Nephron progenitor cell (in vitro differentiated cells): ENCODE measurements around the gene FAM53B.

Experiments used
- DNase-seq: peaks from one replicate; pipeline ENCODE4 v3.0.0; 2021
- H3K27ac Mint-ChIP-seq: 2 replicates; pipeline ENCODE4 v1.8.0; 2021; ENCODE audit warnings: mild to moderate bottlenecking, moderate library complexity, mixed read lengths
- H3K27me3 Mint-ChIP-seq: 2 replicates; pipeline ENCODE4 v1.8.0; 2021; ENCODE audit warnings: mild to moderate bottlenecking, low read depth, mixed read lengths; ENCODE audit not compliant: poor library complexity
- H3K36me3 Mint-ChIP-seq: 2 replicates; pipeline ENCODE4 v1.8.0; 2021; ENCODE audit warnings: low read depth, mixed read lengths
- H3K4me1 Mint-ChIP-seq: 2 replicates; pipeline ENCODE4 v1.8.0; 2021; ENCODE audit warnings: mixed read lengths
- H3K4me3 Mint-ChIP-seq: 2 replicates; pipeline ENCODE4 v1.8.0; 2021; ENCODE audit warnings: mild to moderate bottlenecking, moderate library complexity, mixed read lengths
- H3K9me3 Mint-ChIP-seq: 2 replicates; pipeline ENCODE4 v1.8.0; 2021; ENCODE audit warnings: mild to moderate bottlenecking, moderate library complexity, mixed read lengths
- TF ChIP-seq, protein P1 (sequence below): fragments of 200-600 bp; sonication (generic); IDR thresholded peaks from 2 replicates; pipeline ENCODE4 v1.5.0; 2021; ENCODE audit warnings: antibody characterized with exemption

The FAM53B gene

GRCh38 chr10:124575107-124576035 is 168.8 kb downstream of the FAM53B start:
- Mint-ChIP-seq H3K9me3 (peaks cover 14% of the 10 kb centered on the region), H3K27ac (no peak overlapping the region), H3K27me3 (no peaks in the 10 kb centered on the region), H3K4me1 (no peaks in the 10 kb centered on the region), H3K36me3 (peaks cover 8% of the 10 kb centered on the region), H3K4me3 (no peak overlapping the region)
- DNase-seq: no peak
- TF ChIP-seq, protein P1, sequence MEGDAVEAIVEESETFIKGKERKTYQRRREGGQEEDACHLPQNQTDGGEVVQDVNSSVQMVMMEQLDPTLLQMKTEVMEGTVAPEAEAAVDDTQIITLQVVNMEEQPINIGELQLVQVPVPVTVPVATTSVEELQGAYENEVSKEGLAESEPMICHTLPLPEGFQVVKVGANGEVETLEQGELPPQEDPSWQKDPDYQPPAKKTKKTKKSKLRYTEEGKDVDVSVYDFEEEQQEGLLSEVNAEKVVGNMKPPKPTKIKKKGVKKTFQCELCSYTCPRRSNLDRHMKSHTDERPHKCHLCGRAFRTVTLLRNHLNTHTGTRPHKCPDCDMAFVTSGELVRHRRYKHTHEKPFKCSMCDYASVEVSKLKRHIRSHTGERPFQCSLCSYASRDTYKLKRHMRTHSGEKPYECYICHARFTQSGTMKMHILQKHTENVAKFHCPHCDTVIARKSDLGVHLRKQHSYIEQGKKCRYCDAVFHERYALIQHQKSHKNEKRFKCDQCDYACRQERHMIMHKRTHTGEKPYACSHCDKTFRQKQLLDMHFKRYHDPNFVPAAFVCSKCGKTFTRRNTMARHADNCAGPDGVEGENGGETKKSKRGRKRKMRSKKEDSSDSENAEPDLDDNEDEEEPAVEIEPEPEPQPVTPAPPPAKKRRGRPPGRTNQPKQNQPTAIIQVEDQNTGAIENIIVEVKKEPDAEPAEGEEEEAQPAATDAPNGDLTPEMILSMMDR: no peak

GRCh38 chr10:124574456-124575070 is 169.6 kb downstream of the FAM53B start:
- H3K4me1 Mint-ChIP-seq: peaks cover 4% of the 10 kb centered on the region
- no peak for DNase-seq
- H3K27ac Mint-ChIP-seq: no peak overlapping the region
- peaks cover 8% of the 10 kb centered on the region for H3K36me3 Mint-ChIP-seq
- TF ChIP-seq, protein P1: no peak
- no peaks in the 10 kb centered on the region for H3K27me3 Mint-ChIP-seq
- H3K9me3 Mint-ChIP-seq: peaks cover 10% of the 10 kb centered on the region
- no peak overlapping the region for H3K4me3 Mint-ChIP-seq

- Mint-ChIP-seq H3K36me3 (peaks cover 8% of the 10 kb centered on the region), H3K9me3 (peaks cover 10% of the 10 kb centered on the region), H3K4me1 (peaks cover 11% of the 10 kb centered on the region), H3K4me3 (no peak overlapping the region), H3K27ac (no peak overlapping the region), H3K27me3 (no peaks in the 10 kb centered on the region)
- no peak for DNase-seq
- TF ChIP-seq, protein P1: no peak
These were observed 170.3 kb downstream of the FAM53B start for GRCh38 chr10:124573726-124574455.

- Mint-ChIP-seq H3K27me3 (no peaks in the 10 kb centered on the region), H3K36me3 (peaks cover 8% of the 10 kb centered on the region), H3K4me3 (no peak overlapping the region), H3K27ac (no peak overlapping the region), H3K9me3 (peaks cover 10% of the 10 kb centered on the region), H3K4me1 (peaks cover 12% of the 10 kb centered on the region)
- TF ChIP-seq, protein P1: no peak
- no peak for DNase-seq
These were observed 171.4 kb downstream of the FAM53B start for GRCh38 chr10:124572751-124573150.

DNA sequence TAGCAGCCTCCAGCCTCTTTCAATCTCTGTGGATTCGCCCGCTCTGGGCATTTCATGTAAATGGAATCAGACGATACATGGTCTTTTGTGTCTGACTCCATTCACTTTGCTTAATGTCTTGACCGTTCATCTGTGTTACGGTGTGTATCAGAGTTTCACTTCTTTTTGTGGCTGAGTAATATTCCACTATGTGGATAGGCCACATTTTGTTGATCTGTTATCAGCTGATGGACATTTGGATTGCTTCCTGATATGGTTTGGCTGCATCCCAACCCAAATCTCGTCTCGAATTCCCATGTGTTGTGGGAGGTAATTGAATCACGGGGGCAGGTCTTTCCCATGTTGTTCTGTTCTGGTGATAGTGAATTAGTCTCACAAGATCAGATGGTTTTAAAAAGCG is 173.5 kb downstream of the FAM53B start:
- H3K4me3 Mint-ChIP-seq: no peak overlapping the region
- H3K36me3 Mint-ChIP-seq: peaks cover 8% of the 10 kb centered on the region
- TF ChIP-seq, protein P1: no peak
- peak overlapping the region; percentile 44 for H3K27ac Mint-ChIP-seq
- DNase-seq: no peak
- H3K4me1 Mint-ChIP-seq: peaks cover 14% of the 10 kb centered on the region
- H3K9me3 Mint-ChIP-seq: peaks cover 10% of the 10 kb centered on the region
- peaks cover 4% of the 10 kb centered on the region for H3K27me3 Mint-ChIP-seq
